Ascending aorta (tissue), 2 donors: ENCODE measurements around the gene USP31. TPM values are rescaled to one million over a fixed set of nuclear protein-coding genes. Genes with fewer than 3 reads are reported as not detected.

ENCODE experiments used
- DNase-seq, 2 donors: peaks; one replicate each; pipeline ENCODE4 v3.0.0-alpha.2; 2019; ENCODE audit warnings: low spot score in 2 of 2
- H3K27ac ChIP-seq, 2 donors: fragments of 200-600 bp; sonication (generic); one replicate each; pipeline ENCODE4 v1.5.1; 2016 to 2017; ENCODE audit warnings: mild to moderate bottlenecking in 1 of 2
- H3K27me3 ChIP-seq: fragments of 200-600 bp; sonication (generic); one replicate; pipeline ENCODE4 v1.5.1; 2017
- H3K36me3 ChIP-seq, 2 donors: fragments of 200-600 bp; sonication (generic); one replicate each; pipeline ENCODE4 v1.5.1; 2016
- H3K4me1 ChIP-seq, 2 donors: fragments of 200-600 bp; sonication (generic); one replicate each; pipeline ENCODE4 v1.5.1; 2016 to 2017; ENCODE audit warnings: mild to moderate bottlenecking in 1 of 2
- H3K4me3 ChIP-seq, 2 donors: fragments of 200-600 bp; sonication (generic); one replicate each; pipeline ENCODE4 v1.5.1; 2016 to 2017; ENCODE audit warnings: mild to moderate bottlenecking in 1 of 2
- H3K9me3 ChIP-seq, 2 donors: fragments of 200-600 bp; sonication (generic); one replicate each; pipeline ENCODE4 v1.5.1; 2016
- intact Hi-C: fragments of 100-400 bp; cut with DNase I; formaldehyde crosslinking; loops from one replicate; pipeline ENCODE4 v1.15.1; 2023
- total RNA-seq: library from RNA; depleted of rRNA; stranded (reverse); fragments of >200 nt; gene quantifications from one replicate; pipeline ENCODE4 v1.1.0, GENCODE V29; 2016
- TF ChIP-seq, protein P1 (sequence below), 3 experiments: fragments of 200-600 bp in 2 of 3; fragments of 450-650 bp in 1 of 3; sonication (generic) in 2 of 3; IDR thresholded peaks; one replicate each; pipeline ENCODE4 v1.5.1; 2016 to 2019; ENCODE audit warnings: antibody characterized with exemption in 3 of 3, mild to moderate bottlenecking in 1 of 3, moderate library complexity in 1 of 3

Gene USP31
- total RNA-seq, 1 donor from 2014 or later: 6.2 TPM

DNA sequence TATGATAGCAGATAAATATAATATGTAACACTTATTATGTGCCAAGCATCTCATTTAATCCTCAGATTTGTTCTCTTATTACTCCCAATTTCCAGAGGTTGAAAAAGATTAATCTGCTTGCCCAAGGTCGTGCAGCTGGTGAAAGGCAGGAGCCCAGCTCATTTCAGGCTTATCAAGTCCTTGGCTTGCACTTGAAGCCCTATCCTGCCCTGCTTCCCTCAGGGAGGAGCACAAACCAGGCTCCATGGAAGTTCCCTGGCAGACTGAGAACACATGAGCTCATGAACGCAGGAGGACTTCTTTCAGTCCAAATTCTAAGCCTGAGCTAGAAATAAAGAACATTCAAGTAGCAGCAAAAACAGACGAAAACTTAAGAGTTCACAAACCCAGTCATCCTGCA, 74.8 kb downstream of the USP31 start:
- Histone ChIP-seq H3K4me3 (no peak overlapping the region), H3K9me3 (no peaks in the 10 kb centered on the region), H3K4me1 (peaks cover 2 to 21% of the 10 kb centered on the region in 2 donors), H3K27ac (peak overlapping the region in 1 of 2 donors; percentile 40), H3K36me3 (peaks cover 15 to 32% of the 10 kb centered on the region in 2 donors), H3K27me3 (no peaks in the 10 kb centered on the region)
- DNase-seq: no peak
- intact Hi-C loops: loop anchor here (5.0 kb wide), 1 partner anchor 43 kb away; no protein-coding TSS in a partner anchor
- TF ChIP-seq, protein P1, sequence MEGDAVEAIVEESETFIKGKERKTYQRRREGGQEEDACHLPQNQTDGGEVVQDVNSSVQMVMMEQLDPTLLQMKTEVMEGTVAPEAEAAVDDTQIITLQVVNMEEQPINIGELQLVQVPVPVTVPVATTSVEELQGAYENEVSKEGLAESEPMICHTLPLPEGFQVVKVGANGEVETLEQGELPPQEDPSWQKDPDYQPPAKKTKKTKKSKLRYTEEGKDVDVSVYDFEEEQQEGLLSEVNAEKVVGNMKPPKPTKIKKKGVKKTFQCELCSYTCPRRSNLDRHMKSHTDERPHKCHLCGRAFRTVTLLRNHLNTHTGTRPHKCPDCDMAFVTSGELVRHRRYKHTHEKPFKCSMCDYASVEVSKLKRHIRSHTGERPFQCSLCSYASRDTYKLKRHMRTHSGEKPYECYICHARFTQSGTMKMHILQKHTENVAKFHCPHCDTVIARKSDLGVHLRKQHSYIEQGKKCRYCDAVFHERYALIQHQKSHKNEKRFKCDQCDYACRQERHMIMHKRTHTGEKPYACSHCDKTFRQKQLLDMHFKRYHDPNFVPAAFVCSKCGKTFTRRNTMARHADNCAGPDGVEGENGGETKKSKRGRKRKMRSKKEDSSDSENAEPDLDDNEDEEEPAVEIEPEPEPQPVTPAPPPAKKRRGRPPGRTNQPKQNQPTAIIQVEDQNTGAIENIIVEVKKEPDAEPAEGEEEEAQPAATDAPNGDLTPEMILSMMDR (IDR thresholded peaks at IDR 0.05): no peak

- Histone ChIP-seq H3K36me3 (peaks cover 21 to 37% of the 10 kb centered on the region in 2 donors), H3K9me3 (no peaks in the 10 kb centered on the region), H3K4me1 (peaks cover 2 to 21% of the 10 kb centered on the region in 2 donors), H3K27ac (peak overlapping the region; percentile 74 to 85), H3K4me3 (no peak overlapping the region), H3K27me3 (no peaks in the 10 kb centered on the region)
- intact Hi-C loops: loop anchor here (5.0 kb wide), 1 partner anchor 44 kb away; no protein-coding TSS in a partner anchor
- TF ChIP-seq, protein P1 (IDR thresholded peaks at IDR 0.05): no peak
- DNase-seq: no peak
Observed at GRCh38 chr16:23072769-23073549, 76.3 kb downstream of the USP31 start.

GRCh38 chr16:23072084-23072599, 77.1 kb downstream of the USP31 start:
- no peaks in the 10 kb centered on the region for H3K9me3 ChIP-seq
- H3K27ac ChIP-seq: peak overlapping the region; percentile 74 to 85
- peak; percentile 34 to 80 for DNase-seq
- H3K4me1 ChIP-seq: peaks cover 2 to 21% of the 10 kb centered on the region in 2 donors
- TF ChIP-seq, protein P1 (IDR thresholded peaks at IDR 0.05): no peak
- peak overlapping the region; percentile 23 to 47 for H3K4me3 ChIP-seq
- no peaks in the 10 kb centered on the region for H3K27me3 ChIP-seq
- peaks cover 25 to 45% of the 10 kb centered on the region in 2 donors for H3K36me3 ChIP-seq
- intact Hi-C loops: loop anchor here (5.0 kb wide), 1 partner anchor 45 kb away; no protein-coding TSS in a partner anchor

DNA sequence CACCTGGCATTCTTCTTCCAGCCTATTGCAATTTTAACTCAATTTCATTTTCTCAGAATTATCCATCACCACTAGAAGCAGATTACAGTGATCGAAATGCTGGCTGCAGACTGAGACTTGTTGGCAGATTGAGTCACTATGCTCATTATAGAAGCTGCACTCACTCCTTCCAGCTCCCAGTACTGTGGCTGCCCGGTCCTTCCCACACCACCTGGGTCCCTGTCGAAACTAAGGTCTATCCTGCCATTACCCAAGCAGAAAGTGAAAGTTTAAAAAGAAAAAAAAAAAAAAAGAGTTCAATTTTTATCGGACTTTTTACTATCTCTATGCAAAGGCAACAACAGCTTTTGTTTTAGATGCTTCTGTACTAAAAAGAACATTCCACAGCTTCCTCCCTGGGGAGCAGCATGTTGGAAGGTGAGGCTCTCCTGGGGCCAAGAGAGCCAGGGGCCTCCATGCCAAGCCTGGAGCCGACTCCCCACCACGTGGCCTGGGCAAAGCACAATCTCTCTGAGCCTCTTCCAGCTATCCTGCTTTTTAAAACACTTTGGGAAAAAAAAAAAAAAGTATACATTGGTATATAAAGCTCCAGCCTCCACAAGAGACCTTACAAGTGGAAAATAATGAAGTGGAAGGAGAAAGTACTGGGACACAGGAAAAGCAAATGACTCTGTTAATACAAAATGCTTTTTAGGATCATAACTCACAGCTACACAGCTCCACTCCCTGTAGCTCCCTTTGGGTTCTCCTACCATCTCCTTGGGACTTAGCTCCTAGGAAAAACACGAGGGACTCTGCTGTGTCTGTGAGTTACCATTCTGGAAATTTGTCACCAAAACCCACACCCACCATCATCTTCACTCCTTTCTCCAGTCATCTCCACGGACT, 77.8 kb downstream of the USP31 start:
- intact Hi-C loops: loop anchor here (1.0 to 5.0 kb wide), 2 partner anchors 46 to 78 kb away; partner anchors contain the start of gene USP31
- TF ChIP-seq, protein P1 (IDR thresholded peaks at IDR 0.05): no peak
- DNase-seq: no peak
- Histone ChIP-seq H3K4me3 (peak overlapping the region; percentile 23 to 47), H3K4me1 (peaks cover 2 to 21% of the 10 kb centered on the region in 2 donors), H3K27me3 (no peaks in the 10 kb centered on the region), H3K36me3 (peaks cover 25 to 49% of the 10 kb centered on the region in 2 donors), H3K9me3 (no peaks in the 10 kb centered on the region), H3K27ac (peak overlapping the region; percentile 74 to 85)

- intact Hi-C loops: loop anchor here (5.0 kb wide), 1 partner anchor 47 kb away; no protein-coding TSS in a partner anchor
- Histone ChIP-seq H3K27ac (peak overlapping the region in 1 of 2 donors; percentile 74), H3K4me1 (peaks cover 1 to 21% of the 10 kb centered on the region in 2 donors), H3K4me3 (no peak overlapping the region), H3K9me3 (no peaks in the 10 kb centered on the region), H3K36me3 (peaks cover 25 to 44% of the 10 kb centered on the region in 2 donors), H3K27me3 (no peaks in the 10 kb centered on the region)
- TF ChIP-seq, protein P1 (IDR thresholded peaks at IDR 0.05): no peak
- DNase-seq: no peak
Observed at GRCh38 chr16:23069844-23070243, 79.4 kb downstream of the USP31 start.
